Tibial nerve (tissue), 4 donors: ENCODE data around the gene C3orf18.

ENCODE experiments used
- EP300 ChIP-seq, 2 donors: sonication (generic); formaldehyde crosslinking; IDR thresholded peaks; one replicate each; pipeline ENCODE4 v1.6.1; 2017; ENCODE audit warnings: antibody characterized with exemption in 2 of 2, mild to moderate bottlenecking in 1 of 2
- POLR2A ChIP-seq, 2 donors: fragments of 450-650 bp; IDR thresholded peaks; one replicate each; pipeline ENCODE4 v1.6.1; 2017; ENCODE audit warnings: antibody characterized with exemption in 2 of 2, mild to moderate bottlenecking in 2 of 2, moderate library complexity in 2 of 2
- TF ChIP-seq, protein P1 (sequence below), 5 experiments: fragments of 200-600 bp in 3 of 5; fragments of 450-650 bp in 2 of 5; sonication (generic) in 3 of 5; IDR thresholded peaks; one replicate each; pipeline ENCODE4 v1.5.1; 2016 to 2019; ENCODE audit warnings: antibody characterized with exemption in 5 of 5, mild to moderate bottlenecking in 3 of 5, moderate library complexity in 2 of 5

GRCh38 chr3:50599716-50600118 lies 32.2 kb upstream of the C3orf18 start:
- TF ChIP-seq POLR2A (IDR thresholded peaks at IDR 0.05), result no peak
- TF ChIP-seq, protein P1, sequence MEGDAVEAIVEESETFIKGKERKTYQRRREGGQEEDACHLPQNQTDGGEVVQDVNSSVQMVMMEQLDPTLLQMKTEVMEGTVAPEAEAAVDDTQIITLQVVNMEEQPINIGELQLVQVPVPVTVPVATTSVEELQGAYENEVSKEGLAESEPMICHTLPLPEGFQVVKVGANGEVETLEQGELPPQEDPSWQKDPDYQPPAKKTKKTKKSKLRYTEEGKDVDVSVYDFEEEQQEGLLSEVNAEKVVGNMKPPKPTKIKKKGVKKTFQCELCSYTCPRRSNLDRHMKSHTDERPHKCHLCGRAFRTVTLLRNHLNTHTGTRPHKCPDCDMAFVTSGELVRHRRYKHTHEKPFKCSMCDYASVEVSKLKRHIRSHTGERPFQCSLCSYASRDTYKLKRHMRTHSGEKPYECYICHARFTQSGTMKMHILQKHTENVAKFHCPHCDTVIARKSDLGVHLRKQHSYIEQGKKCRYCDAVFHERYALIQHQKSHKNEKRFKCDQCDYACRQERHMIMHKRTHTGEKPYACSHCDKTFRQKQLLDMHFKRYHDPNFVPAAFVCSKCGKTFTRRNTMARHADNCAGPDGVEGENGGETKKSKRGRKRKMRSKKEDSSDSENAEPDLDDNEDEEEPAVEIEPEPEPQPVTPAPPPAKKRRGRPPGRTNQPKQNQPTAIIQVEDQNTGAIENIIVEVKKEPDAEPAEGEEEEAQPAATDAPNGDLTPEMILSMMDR (IDR thresholded peaks at IDR 0.05), result no peak
- TF ChIP-seq EP300 (IDR thresholded peaks at IDR 0.05), result no peak
